HTERT RPE-1 (cell line): ENCODE data around the gene ANKRD36C.
"Not testable (repeated sequence)": the region's sequence is repeated elsewhere in the genome, so short reads cannot be mapped to it uniquely, and the experiment has no call there.

Source experiments
- in situ Hi-C: fragments of 300-500 bp; cut with MboI; formaldehyde crosslinking; loops from 4 replicates; pipeline ENCODE4 v1.14.3; 2020; ENCODE audit warnings: low sequenced_read_pairs

The ANKRD36C gene

DNA sequence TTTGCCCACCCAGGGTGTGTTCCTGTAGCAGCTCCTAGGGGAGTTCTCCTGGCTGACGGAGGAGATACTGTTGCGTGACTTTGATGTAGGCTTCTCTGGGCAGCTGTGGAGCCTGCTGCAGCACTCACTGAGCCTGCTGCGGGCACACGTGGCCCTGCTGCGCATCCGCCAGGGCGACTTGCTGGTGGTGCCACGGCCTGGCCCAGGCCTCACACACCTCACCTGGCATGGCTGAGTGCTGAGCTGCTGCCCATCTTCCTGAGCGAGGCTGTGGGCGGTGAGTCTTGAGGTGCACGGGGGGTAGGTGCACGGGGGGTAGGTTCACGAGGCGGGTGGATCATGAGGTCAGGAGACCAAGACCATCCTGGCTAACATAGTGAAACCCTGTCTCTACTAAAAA lies 191.7 kb downstream of the ANKRD36C start:
- in situ Hi-C loops: no loop called here

DNA sequence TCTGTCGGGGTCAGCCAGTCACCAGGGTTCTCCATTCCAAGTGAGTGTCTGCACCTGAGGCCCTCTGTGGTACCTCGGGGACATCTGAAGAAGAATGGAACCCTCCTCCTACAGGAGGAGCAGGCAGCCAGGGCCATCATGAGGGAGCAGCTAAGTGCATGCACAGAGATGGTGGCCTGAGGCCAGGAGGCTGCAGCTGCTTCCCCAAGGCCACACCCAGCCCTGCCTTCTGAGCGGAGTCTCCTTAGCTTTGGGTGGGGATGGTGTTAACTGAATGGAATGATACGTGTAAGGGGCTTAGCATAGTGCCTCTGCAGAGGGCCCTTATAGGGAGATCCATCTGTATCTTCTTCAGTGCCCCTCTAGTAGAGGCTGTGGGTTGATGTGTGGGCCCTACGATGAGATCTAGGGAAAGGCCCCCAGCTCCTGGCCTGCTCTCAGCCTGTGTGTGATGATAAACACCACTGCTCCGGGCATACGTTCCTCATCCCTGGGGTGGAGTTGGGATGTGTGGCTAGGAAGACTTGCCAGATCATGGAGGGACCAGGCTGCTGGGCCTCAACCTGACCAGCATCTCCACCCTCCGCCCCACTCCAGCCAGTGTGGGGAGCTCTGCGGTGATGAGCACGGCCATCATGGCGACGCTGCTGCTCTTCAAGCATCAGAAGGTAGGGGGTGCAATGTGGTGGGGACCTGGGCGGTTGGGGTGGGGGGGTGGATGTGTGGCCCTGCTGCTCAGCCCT lies 192.3 kb downstream of the ANKRD36C start:
- in situ Hi-C loops: not testable (repeated sequence)

DNA sequence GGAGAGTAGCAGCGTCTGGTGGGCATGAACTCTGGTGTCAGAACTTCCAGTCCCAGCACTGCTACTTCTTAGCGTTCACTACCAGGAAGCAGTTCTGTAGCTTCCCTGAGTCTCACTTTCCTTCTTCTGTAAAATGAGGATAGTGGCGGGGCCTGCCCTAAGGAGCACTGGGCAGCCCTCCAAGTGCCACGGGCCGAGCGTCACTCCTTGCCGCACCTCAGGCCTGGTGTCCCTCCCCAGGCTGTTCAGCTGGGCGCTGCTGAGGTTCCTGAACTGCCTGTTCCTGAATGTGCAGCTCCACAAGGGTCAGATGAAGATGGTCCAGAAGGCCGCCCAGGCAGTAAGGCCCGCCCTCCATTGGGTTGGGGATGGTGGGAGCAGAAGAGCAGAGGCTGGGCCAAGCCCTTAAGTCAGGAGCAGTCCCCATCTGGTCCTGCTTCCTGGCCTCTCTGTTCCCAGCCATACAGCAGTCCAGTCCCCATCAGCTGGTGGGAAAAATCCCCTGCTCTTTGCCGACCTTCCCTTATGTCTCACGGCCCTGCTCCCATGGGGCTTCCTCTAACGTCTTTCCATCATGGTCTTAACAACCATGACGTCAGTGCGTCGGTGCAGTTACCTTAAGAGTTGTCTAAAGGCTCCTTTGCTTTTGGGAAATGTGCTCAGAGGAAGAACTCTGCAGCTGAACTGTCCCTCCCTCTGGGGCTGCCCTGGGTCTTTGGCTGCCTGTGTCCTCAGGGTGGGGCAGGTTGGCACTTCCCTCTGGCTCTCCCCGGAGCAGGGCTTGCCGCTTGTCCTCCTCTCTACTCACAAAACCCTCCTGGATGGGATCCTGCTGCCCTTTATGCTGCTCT lies 195.2 kb downstream of the ANKRD36C start:
- in situ Hi-C loops: not testable (repeated sequence)

DNA sequence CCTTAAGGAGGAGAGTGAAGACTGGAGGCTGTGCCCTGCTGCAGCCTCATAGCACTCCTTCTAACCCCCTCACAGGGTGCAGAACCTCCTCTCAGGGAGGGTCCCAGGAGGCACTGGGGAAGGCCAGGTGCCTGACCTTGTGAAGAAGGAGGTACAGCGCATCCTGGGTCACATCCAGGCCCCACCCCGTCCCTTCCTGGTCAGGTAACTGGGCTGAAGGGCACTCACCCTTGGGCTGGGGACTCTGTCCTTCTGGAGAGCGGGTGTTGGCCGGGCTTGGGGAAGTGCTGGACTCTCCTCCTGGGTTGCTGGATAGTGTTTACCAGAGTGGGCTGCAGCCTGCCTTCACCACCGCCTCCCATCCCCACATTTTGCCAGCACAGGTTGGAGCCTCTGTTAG lies 197.7 kb downstream of the ANKRD36C start:
- in situ Hi-C loops: not testable (repeated sequence)

DNA sequence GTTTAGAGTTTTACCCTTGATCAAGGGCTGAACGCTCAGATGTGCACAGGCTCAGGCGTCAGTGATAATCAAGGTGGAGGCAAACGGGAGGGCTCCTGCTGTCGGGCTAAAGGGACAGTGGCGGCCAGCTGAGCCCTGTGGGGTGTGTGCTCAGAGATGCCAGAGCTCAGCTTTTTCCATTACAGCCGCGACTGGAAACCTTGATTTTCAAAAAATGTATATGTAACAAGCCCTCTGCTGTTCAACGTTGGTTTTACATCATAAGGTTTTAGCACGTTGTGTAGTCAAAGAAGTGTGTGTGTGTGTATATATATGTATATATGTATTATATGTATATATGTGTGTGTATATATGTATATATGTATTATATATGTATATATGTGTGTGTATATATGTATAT lies 201.4 kb downstream of the ANKRD36C start:
- in situ Hi-C loops: not testable (repeated sequence)

DNA sequence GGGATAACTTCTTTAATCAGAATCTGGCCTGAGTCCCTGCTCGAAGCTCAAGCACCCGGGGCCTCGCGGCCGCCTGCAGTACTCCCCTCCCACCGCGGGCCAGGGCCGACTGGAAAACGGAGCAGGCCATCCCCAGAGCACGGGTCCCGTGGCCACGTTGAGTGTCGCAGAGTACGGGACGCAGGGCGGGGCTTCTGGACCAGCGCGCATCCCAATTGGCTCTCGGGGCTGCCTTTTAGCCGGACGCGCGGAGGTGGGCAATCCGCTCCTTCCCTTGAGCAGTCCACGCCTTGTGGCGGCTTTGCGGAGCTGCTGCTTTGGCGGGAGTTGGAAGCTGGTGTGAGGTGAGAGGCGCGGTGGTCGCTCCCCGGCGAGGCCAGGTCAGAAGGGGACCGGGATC lies 202.2 kb downstream of the ANKRD36C start:
- in situ Hi-C loops: not testable (repeated sequence)

DNA sequence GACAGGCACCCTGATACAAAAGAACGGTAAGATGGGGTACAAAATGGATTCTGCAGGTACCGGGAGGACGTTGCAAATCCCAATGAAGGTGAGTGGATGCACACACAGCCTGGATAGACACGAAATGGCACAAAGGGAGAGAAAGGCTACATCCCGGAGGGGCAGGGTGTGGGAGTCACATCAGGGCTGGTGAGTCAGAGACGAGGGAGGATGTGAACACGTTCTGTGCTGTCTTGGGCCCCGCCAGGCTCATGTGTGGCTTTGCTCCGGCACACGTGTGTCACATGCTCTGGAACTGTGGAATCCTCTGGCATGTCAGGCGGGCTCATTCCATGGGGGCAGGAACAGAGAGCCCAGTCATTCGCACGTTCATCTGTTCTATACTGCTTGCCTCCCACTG lies 203.0 kb downstream of the ANKRD36C start:
- in situ Hi-C loops: not testable (repeated sequence)
